Medulla oblongata (tissue), 1 donor: Measurements from ENCODE around the gene MYRIP.
A peak's percentile ranks its signal among the peaks of the same experiment; 100 is the strongest.

Experiments used
- DNase-seq: peaks from one replicate; pipeline ENCODE4 v3.0.0-alpha.2; 2015; ENCODE audit errors: extremely low spot score

Gene MYRIP

GRCh38 chr3:39905788-39906187 is 96.4 kb downstream of the MYRIP start:
- no peak for DNase-seq

GRCh38 chr3:39907981-39908380 is 98.6 kb downstream of the MYRIP start:
- DNase-seq = peak; percentile 4

GRCh38 chr3:39910135-39910534 is 100.7 kb downstream of the MYRIP start:
- DNase-seq = no peak

GRCh38 chr3:39910826-39911464 is 101.5 kb downstream of the MYRIP start:
- no peak for DNase-seq

GRCh38 chr3:39911465-39912309 is 102.3 kb downstream of the MYRIP start:
- DNase-seq = no peak

- DNase-seq = no peak
Measured at GRCh38 chr3:39915027-39915426, 105.6 kb downstream of the MYRIP start.

- no peak for DNase-seq
Measured at GRCh38 chr3:39917065-39917773, 107.8 kb downstream of the MYRIP start.

GRCh38 chr3:39919281-39919680 is 109.9 kb downstream of the MYRIP start:
- no peak for DNase-seq

- no peak for DNase-seq
Measured at GRCh38 chr3:39920271-39920670, 110.9 kb downstream of the MYRIP start.

- DNase-seq = no peak
Measured at GRCh38 chr3:39927479-39927878, 118.1 kb downstream of the MYRIP start.

- no peak for DNase-seq
Measured at GRCh38 chr3:39933986-39934693, 124.7 kb downstream of the MYRIP start.

GRCh38 chr3:39934696-39935095 is 125.3 kb downstream of the MYRIP start:
- DNase-seq = no peak

- DNase-seq = no peak
Measured at GRCh38 chr3:39935261-39935660, 125.9 kb downstream of the MYRIP start.

- peak; percentile 5 for DNase-seq
Measured at GRCh38 chr3:39936848-39937247, 127.4 kb downstream of the MYRIP start.

GRCh38 chr3:39937315-39937714 is 127.9 kb downstream of the MYRIP start:
- DNase-seq = peak; percentile 93

- DNase-seq = peak; percentile 59
Measured at GRCh38 chr3:39937874-39938273, 128.5 kb downstream of the MYRIP start.

GRCh38 chr3:39941931-39942330 is 132.5 kb downstream of the MYRIP start:
- no peak for DNase-seq

- no peak for DNase-seq
Measured at GRCh38 chr3:39960515-39961191, 151.2 kb downstream of the MYRIP start.

- no peak for DNase-seq
Measured at GRCh38 chr3:39961230-39961629, 151.8 kb downstream of the MYRIP start.

- DNase-seq = peak; percentile 51
Measured at GRCh38 chr3:39962581-39962980, 153.2 kb downstream of the MYRIP start.

GRCh38 chr3:39965461-39965860 is 156.1 kb downstream of the MYRIP start:
- DNase-seq = no peak
